WTC11 (cell line): ENCODE measurements around the gene MYL6B. TPM values are rescaled to one million over a fixed set of nuclear protein-coding genes. Genes with fewer than 3 reads are reported as not detected.

ENCODE experiments used
- ATAC-seq: fragments of 200-7000 bp; cut with Tn5 transposase; 2 replicates; pipeline ENCODE4 v1.10.0; 2021; ENCODE audit warnings: mild to moderate bottlenecking, moderate library complexity
- CTCF ChIA-PET: fragments of 300-600 bp; sonication (Branson Sonifier 250); formaldehyde crosslinking; loops from one replicate; lab custom pipeline; 2021; ENCODE audit warnings: antibody characterized with exemption; lab: Charles Lee
- POLR2A ChIA-PET: fragments of 350-600 bp; sonication (Branson Sonifier 250); formaldehyde crosslinking; loops from one replicate; lab custom pipeline; 2021; ENCODE audit warnings: antibody characterized with exemption; lab: Charles Lee
- DNase-seq: peaks from one replicate; pipeline ENCODE4 v3.0.0; 2021; ENCODE audit warnings: low spot score
- H3K27ac Mint-ChIP-seq: 2 replicates; pipeline ENCODE4 v1.8.0; 2021; ENCODE audit warnings: mixed read lengths
- H3K27me3 Mint-ChIP-seq: 2 replicates; pipeline ENCODE4 v1.8.0; 2021; ENCODE audit warnings: low read depth, mild to moderate bottlenecking, moderate library complexity, mixed read lengths
- H3K36me3 Mint-ChIP-seq: 2 replicates; pipeline ENCODE4 v1.8.0; 2021; ENCODE audit warnings: mixed read lengths
- H3K4me1 Mint-ChIP-seq: 2 replicates; pipeline ENCODE4 v1.8.0; 2022; ENCODE audit warnings: mixed read lengths
- H3K4me3 Mint-ChIP-seq: 2 replicates; pipeline ENCODE4 v1.8.0; 2021; ENCODE audit warnings: mild to moderate bottlenecking, moderate library complexity, mixed read lengths
- H3K9me3 Mint-ChIP-seq: 2 replicates; pipeline ENCODE4 v1.8.0; 2021; ENCODE audit warnings: mixed read lengths
- CBFB ChIP-seq: sonication (generic); formaldehyde crosslinking; IDR thresholded peaks from 2 replicates; pipeline ENCODE4 v1.8.1; 2022; ENCODE audit warnings: mild to moderate bottlenecking, low read depth, missing genetic modification reagents
- ELF4 ChIP-seq: sonication (generic); formaldehyde crosslinking; IDR thresholded peaks from 2 replicates; pipeline ENCODE4 v1.8.1; 2022; ENCODE audit warnings: low read depth, mild to moderate bottlenecking, moderate library complexity, missing genetic modification reagents
- FOXJ3 ChIP-seq: sonication (generic); formaldehyde crosslinking; IDR thresholded peaks from 2 replicates; pipeline ENCODE4 v1.9.0; 2021; ENCODE audit warnings: missing genetic modification reagents, mild to moderate bottlenecking, borderline replicate concordance
- FOXK1 ChIP-seq: sonication (generic); formaldehyde crosslinking; IDR thresholded peaks from 2 replicates; pipeline ENCODE4 v1.8.0; 2022; ENCODE audit warnings: mild to moderate bottlenecking, moderate library complexity, missing genetic modification reagents
- FOXP1 ChIP-seq: sonication (generic); formaldehyde crosslinking; IDR thresholded peaks from 2 replicates; pipeline ENCODE4 v1.8.0; 2022; ENCODE audit warnings: missing genetic modification reagents, mild to moderate bottlenecking, moderate library complexity, borderline replicate concordance
- NFYB ChIP-seq: sonication (generic); formaldehyde crosslinking; conservative IDR thresholded peaks from 2 replicates; pipeline ENCODE4 v1.8.0; 2022; ENCODE audit warnings: low read depth, missing genetic modification reagents
- OVOL2 ChIP-seq: fragments of 250-450 bp; sonication (Bioruptor Pico); IDR thresholded peaks from 2 replicates; pipeline ENCODE4 v1.9.0; 2021; ENCODE audit warnings: mild to moderate bottlenecking, borderline replicate concordance
- RELA ChIP-seq: sonication (generic); formaldehyde crosslinking; IDR thresholded peaks from 2 replicates; pipeline ENCODE4 v1.8.1; 2022; ENCODE audit warnings: missing genetic modification reagents, mild to moderate bottlenecking, borderline replicate concordance
- SOX15 ChIP-seq: fragments of 250-450 bp; sonication (Bioruptor Pico); IDR thresholded peaks from 2 replicates; pipeline ENCODE4 v1.9.0; 2021; ENCODE audit warnings: mild to moderate bottlenecking
- TP53 ChIP-seq: sonication (generic); formaldehyde crosslinking; IDR thresholded peaks from 2 replicates; pipeline ENCODE4 v1.8.1; 2023; ENCODE audit warnings: mild to moderate bottlenecking, missing genetic modification reagents
- ZBTB21 ChIP-seq: sonication (generic); formaldehyde crosslinking; IDR thresholded peaks from 2 replicates; pipeline ENCODE4 v1.8.1; 2023; ENCODE audit warnings: mild to moderate bottlenecking, missing genetic modification reagents, borderline replicate concordance
- ZNF138 ChIP-seq: sonication (generic); formaldehyde crosslinking; conservative IDR thresholded peaks from 2 replicates; pipeline ENCODE4 v1.8.1; 2022; ENCODE audit warnings: mild to moderate bottlenecking, moderate library complexity, missing genetic modification reagents
- ZNF232 ChIP-seq: sonication (generic); formaldehyde crosslinking; IDR thresholded peaks from 2 replicates; pipeline ENCODE4 v1.8.0; 2022; ENCODE audit warnings: mild to moderate bottlenecking, missing genetic modification reagents
- total RNA-seq: library from RNA; stranded (reverse); gene quantifications from 3 replicates; pipeline ENCODE4 v1.2.3, GENCODE V29; 2021
- TF ChIP-seq, protein P1 (sequence below): sonication (generic); formaldehyde crosslinking; IDR thresholded peaks from 2 replicates; pipeline ENCODE4 v1.8.0; 2023; ENCODE audit warnings: missing genetic modification reagents, mild to moderate bottlenecking, borderline replicate concordance
- TF ChIP-seq, protein P2 (sequence below): sonication (generic); formaldehyde crosslinking; IDR thresholded peaks from 2 replicates; pipeline ENCODE4 v1.8.1; 2022; ENCODE audit warnings: low read depth, missing genetic modification reagents, borderline replicate concordance
- TF ChIP-seq, protein P3 (sequence below): sonication (generic); formaldehyde crosslinking; IDR thresholded peaks from 2 replicates; pipeline ENCODE4 v1.8.0; 2022; ENCODE audit warnings: mild to moderate bottlenecking, missing genetic modification reagents
- TF ChIP-seq, protein P4 (sequence below): sonication (generic); formaldehyde crosslinking; IDR thresholded peaks from 2 replicates; pipeline ENCODE4 v1.8.0; 2023; ENCODE audit warnings: missing genetic modification reagents
- TF ChIP-seq, protein P5 (sequence below): sonication (generic); formaldehyde crosslinking; IDR thresholded peaks from 2 replicates; pipeline ENCODE4 v1.8.0; 2022; ENCODE audit warnings: mild to moderate bottlenecking, missing genetic modification reagents
- TF ChIP-seq, protein P6 (sequence below): fragments of 250-450 bp; sonication (Bioruptor Pico); IDR thresholded peaks from 2 replicates; pipeline ENCODE4 v1.9.0; 2021; ENCODE audit warnings: mild to moderate bottlenecking

The MYL6B gene
- total RNA-seq, 1 experiment from 2014 or later = 173 TPM

DNA sequence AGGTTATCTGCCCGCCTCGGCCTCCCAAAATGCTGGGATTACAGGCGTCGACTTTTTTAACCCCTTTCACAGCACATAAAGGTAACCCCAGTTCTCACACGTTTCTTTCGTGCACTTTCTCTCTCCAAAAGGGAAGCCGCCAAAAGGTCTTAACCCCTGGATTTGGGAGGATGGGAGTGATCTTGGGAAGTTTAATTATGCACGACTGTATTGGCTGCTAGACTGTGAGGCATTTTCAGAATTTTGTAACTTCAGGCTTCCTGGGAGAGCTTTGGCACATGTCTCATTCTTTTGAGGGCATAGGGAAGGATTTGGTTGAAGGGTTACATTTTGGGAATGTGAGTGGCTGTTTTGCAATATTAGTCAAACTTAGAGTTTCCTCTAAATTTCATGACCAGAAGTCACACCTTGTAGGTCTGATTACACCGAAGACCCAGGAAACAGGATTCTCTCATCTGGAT lies 38.3 kb downstream of the MYL6B start:
- CTCF ChIA-PET = interaction anchor here (0.7 to 5.2 kb wide), 10 partner anchors 9 to 167 kb away, joined by 3 to 95 read pairs (median 32); partner anchors contain the start of genes ANKRD52, COQ10A, ESYT1 and MYL6
- H3K4me1 Mint-ChIP-seq = peaks cover 30% of the 10 kb centered on the region
- TF ChIP-seq TP53 (CRISPR knock-in tag) = no peak
- TF ChIP-seq, protein P1, sequence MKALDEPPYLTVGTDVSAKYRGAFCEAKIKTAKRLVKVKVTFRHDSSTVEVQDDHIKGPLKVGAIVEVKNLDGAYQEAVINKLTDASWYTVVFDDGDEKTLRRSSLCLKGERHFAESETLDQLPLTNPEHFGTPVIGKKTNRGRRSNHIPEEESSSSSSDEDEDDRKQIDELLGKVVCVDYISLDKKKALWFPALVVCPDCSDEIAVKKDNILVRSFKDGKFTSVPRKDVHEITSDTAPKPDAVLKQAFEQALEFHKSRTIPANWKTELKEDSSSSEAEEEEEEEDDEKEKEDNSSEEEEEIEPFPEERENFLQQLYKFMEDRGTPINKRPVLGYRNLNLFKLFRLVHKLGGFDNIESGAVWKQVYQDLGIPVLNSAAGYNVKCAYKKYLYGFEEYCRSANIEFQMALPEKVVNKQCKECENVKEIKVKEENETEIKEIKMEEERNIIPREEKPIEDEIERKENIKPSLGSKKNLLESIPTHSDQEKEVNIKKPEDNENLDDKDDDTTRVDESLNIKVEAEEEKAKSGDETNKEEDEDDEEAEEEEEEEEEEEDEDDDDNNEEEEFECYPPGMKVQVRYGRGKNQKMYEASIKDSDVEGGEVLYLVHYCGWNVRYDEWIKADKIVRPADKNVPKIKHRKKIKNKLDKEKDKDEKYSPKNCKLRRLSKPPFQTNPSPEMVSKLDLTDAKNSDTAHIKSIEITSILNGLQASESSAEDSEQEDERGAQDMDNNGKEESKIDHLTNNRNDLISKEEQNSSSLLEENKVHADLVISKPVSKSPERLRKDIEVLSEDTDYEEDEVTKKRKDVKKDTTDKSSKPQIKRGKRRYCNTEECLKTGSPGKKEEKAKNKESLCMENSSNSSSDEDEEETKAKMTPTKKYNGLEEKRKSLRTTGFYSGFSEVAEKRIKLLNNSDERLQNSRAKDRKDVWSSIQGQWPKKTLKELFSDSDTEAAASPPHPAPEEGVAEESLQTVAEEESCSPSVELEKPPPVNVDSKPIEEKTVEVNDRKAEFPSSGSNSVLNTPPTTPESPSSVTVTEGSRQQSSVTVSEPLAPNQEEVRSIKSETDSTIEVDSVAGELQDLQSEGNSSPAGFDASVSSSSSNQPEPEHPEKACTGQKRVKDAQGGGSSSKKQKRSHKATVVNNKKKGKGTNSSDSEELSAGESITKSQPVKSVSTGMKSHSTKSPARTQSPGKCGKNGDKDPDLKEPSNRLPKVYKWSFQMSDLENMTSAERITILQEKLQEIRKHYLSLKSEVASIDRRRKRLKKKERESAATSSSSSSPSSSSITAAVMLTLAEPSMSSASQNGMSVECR (CRISPR knock-in tag) = 0 out of 2 replicates have a peak, but pooled peaks have one; percentile 3
- TF ChIP-seq, protein P2, sequence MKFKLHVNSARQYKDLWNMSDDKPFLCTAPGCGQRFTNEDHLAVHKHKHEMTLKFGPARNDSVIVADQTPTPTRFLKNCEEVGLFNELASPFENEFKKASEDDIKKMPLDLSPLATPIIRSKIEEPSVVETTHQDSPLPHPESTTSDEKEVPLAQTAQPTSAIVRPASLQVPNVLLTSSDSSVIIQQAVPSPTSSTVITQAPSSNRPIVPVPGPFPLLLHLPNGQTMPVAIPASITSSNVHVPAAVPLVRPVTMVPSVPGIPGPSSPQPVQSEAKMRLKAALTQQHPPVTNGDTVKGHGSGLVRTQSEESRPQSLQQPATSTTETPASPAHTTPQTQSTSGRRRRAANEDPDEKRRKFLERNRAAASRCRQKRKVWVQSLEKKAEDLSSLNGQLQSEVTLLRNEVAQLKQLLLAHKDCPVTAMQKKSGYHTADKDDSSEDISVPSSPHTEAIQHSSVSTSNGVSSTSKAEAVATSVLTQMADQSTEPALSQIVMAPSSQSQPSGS = no peak
- H3K27me3 Mint-ChIP-seq = peaks cover 3% of the 10 kb centered on the region; the same call in 1 of the 2 replicates
- H3K4me3 Mint-ChIP-seq = peak overlapping the region; percentile 99
- POLR2A ChIA-PET = interaction anchor here (1.2 to 3.3 kb wide), 4 partner anchors 16 to 146 kb away, joined by 3 to 30 read pairs (median 4); partner anchors contain the start of genes RNF41 and ZC3H10
- peaks cover 16% of the 10 kb centered on the region for H3K36me3 Mint-ChIP-seq
- ATAC-seq (0 out of 2 replicates have a peak, but pooled peaks have one; percentile 1), DNase-seq (no peak)
- H3K27ac Mint-ChIP-seq = peak overlapping the region; percentile 96
- H3K9me3 Mint-ChIP-seq = no peaks in the 10 kb centered on the region

DNA sequence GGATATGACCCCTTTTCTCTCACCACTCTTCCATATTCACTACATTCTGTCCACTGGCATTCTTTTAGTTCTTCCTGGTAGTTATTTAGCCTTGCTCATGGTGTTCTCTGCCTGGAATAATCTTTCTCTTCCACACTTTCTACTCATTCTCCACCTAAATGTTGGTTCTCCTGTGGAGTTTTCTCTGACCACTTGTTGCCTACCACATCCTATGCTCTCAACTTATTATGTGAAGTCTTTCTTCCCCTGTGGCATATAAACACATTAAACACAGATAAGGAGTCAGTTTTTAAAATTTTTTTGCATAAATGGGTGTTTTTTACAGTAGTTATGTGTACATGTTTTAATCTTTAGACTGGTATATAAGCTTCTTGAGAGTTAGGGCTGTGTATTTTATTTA lies 40.2 kb downstream of the MYL6B start:
- ATAC-seq = no peak
- peaks cover 2% of the 10 kb centered on the region; the same call in 1 of the 2 replicates for H3K36me3 Mint-ChIP-seq
- TF ChIP-seq, protein P3, sequence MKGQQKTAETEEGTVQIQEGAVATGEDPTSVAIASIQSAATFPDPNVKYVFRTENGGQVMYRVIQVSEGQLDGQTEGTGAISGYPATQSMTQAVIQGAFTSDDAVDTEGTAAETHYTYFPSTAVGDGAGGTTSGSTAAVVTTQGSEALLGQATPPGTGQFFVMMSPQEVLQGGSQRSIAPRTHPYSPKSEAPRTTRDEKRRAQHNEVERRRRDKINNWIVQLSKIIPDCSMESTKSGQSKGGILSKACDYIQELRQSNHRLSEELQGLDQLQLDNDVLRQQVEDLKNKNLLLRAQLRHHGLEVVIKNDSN (CRISPR knock-in tag) = no peak
- TF ChIP-seq CBFB (CRISPR knock-in tag) (no peak), FOXK1 (no peak), FOXJ3 (no peak), SOX15 (CRISPR knock-in tag) (no peak), FOXP1 (CRISPR knock-in tag) (no peak), NFYB (no peak), ZBTB21 (no peak), OVOL2 (CRISPR knock-in tag) (no peak), RELA (CRISPR knock-in tag) (no peak), ELF4 (CRISPR knock-in tag) (no peak), ZNF138 (CRISPR knock-in tag) (no peak), ZNF232 (CRISPR knock-in tag) (no peak)
- TF ChIP-seq, protein P4, sequence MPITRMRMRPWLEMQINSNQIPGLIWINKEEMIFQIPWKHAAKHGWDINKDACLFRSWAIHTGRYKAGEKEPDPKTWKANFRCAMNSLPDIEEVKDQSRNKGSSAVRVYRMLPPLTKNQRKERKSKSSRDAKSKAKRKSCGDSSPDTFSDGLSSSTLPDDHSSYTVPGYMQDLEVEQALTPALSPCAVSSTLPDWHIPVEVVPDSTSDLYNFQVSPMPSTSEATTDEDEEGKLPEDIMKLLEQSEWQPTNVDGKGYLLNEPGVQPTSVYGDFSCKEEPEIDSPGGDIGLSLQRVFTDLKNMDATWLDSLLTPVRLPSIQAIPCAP (CRISPR knock-in tag) = no peak
- TF ChIP-seq, protein P5, sequence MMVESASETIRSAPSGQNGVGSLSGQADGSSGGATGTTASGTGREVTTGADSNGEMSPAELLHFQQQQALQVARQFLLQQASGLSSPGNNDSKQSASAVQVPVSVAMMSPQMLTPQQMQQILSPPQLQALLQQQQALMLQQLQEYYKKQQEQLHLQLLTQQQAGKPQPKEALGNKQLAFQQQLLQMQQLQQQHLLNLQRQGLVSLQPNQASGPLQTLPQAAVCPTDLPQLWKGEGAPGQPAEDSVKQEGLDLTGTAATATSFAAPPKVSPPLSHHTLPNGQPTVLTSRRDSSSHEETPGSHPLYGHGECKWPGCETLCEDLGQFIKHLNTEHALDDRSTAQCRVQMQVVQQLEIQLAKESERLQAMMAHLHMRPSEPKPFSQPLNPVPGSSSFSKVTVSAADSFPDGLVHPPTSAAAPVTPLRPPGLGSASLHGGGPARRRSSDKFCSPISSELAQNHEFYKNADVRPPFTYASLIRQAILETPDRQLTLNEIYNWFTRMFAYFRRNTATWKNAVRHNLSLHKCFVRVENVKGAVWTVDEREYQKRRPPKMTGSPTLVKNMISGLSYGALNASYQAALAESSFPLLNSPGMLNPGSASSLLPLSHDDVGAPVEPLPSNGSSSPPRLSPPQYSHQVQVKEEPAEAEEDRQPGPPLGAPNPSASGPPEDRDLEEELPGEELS = no peak
- TF ChIP-seq, protein P6, sequence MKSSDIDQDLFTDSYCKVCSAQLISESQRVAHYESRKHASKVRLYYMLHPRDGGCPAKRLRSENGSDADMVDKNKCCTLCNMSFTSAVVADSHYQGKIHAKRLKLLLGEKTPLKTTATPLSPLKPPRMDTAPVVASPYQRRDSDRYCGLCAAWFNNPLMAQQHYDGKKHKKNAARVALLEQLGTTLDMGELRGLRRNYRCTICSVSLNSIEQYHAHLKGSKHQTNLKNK (CRISPR knock-in tag) = no peak
- TF ChIP-seq, protein P2 = no peak
- H3K4me1 Mint-ChIP-seq = peaks cover 34% of the 10 kb centered on the region
- ChIA-PET POLR2A (no interaction called here), CTCF (interaction anchor here (1.2 to 5.2 kb wide), 4 partner anchors 13 to 74 kb away, joined by 4 to 88 read pairs (median 8); partner anchors contain the start of genes ANKRD52, RNF41 and ZC3H10)
- no peak overlapping the region; the same call in 1 of the 2 replicates for H3K27ac Mint-ChIP-seq
- H3K4me3 Mint-ChIP-seq = no peak overlapping the region
- no peak for DNase-seq
- no peaks in the 10 kb centered on the region for H3K9me3 Mint-ChIP-seq
- H3K27me3 Mint-ChIP-seq = peaks cover 3% of the 10 kb centered on the region; the same call in 1 of the 2 replicates
